AG09319 (cell line): ENCODE data around the gene MMP23B.

Experiments
- DNase-seq: peaks from one replicate; pipeline ENCODE4 v3.0.0-alpha.2; 2010; ENCODE audit warnings: low read depth; ENCODE audit errors: extremely low read depth
- TF ChIP-seq, protein P1 (sequence below): IDR thresholded peaks from 2 replicates; pipeline ENCODE4 v1.5.1; 2011; ENCODE audit warnings: low read depth, mild to moderate bottlenecking, inconsistent platforms, low read length, moderate library complexity

MMP23B gene

DNA sequence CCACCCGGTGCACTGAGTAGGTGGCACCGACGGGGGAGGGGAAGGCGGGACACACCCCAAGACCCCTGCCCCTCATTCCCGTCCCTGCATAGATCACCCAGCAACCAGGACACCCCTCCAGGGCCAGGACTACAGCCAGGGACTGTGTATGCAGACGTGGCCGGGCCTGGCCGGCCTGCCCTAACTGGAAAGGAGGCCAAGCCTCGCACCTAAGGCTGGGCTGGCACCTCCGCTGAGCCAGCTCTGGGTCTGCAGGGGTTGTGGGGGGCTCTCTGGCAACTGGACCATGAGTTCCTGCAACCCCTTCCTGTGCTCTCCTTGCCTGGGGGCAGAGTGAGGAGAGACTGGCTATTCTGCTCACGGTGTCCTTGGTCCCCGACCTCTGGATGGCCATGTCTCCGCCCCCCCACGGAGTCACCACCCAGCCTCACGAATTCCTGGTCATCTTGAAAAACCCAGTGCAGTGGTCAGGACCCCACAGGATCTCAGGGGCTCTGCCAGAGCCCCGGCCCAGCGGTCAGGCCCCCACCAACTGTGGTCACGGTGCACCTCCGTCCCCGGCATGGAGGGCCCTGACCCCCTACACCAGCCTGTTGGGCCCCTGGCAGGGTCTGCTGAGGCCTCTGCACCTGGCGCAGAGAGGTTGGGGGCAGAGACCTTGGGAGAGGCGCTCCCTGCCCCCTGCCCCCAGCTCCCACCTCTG lies 31.0 kb upstream of the MMP23B start:
- TF ChIP-seq, protein P1, sequence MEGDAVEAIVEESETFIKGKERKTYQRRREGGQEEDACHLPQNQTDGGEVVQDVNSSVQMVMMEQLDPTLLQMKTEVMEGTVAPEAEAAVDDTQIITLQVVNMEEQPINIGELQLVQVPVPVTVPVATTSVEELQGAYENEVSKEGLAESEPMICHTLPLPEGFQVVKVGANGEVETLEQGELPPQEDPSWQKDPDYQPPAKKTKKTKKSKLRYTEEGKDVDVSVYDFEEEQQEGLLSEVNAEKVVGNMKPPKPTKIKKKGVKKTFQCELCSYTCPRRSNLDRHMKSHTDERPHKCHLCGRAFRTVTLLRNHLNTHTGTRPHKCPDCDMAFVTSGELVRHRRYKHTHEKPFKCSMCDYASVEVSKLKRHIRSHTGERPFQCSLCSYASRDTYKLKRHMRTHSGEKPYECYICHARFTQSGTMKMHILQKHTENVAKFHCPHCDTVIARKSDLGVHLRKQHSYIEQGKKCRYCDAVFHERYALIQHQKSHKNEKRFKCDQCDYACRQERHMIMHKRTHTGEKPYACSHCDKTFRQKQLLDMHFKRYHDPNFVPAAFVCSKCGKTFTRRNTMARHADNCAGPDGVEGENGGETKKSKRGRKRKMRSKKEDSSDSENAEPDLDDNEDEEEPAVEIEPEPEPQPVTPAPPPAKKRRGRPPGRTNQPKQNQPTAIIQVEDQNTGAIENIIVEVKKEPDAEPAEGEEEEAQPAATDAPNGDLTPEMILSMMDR, result no peak
- DNase-seq, result no peak

DNA sequence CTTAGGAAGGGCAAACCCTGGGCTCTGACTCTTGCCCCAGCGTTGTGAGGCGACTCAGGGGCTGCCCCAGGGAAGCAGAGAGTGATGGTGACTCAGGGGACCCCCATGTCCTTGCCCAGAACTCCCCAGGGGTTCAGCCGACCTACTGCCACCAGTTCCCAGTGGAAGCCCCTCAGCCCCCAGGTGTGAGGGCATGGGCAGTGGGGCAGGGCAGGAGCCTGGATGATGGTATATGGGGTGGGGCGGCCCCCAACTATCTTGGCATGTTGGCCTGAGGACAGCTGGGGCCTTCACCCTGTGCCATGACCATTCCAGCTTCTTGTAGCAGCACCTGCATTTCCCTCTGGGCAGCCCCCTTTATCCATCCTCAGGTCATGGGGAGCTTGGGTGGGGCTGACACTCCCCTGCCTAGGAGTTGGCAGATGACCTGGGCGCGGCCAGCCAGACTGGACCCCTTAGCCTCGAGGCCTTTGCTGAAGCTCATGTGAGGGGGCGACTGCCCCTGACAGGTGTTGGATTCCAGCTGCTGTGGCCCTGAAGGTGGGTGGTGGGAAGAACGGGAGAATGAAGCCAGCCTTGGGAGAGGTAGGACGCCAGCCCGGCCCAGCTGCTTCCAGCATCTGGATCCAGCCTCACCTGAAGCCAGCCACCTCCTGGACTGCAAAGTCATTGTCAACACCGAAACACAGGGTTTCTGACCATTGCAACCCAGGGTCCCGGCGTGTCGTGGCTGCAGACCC lies 30.2 kb upstream of the MMP23B start:
- TF ChIP-seq, protein P1, result no peak
- DNase-seq, result no peak

DNA sequence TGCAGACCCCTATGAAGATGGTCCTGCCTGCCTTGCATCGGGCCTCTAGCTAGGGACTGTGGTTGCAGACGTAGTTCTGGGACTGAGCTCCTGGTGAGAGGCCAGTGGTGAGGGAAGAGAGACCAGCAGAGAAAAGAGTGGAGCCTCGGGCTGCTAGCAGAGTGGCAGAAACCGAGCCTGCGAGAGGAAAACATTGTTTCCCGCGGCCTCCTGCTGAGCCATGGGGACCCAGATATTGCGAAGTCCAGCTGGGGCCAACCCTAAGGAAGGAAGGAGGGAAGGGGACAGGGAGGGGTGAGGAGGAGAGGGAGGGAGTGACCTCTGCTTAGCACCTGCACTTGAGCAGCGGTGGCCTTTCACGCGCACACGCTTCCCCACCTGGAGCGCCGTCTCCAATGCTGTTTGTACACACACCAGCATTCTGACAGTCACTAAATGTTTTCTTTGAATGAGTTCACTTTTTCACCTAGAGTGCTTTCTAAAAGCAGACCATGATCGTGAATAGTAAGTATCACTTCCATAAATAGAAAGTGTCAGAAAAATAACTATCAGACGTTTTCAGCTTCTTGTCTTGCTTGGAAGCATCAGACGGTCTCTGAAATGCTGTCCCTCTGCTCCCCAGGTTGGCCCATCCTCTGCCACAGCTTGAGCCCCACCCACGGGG lies 29.5 kb upstream of the MMP23B start:
- TF ChIP-seq, protein P1, result no peak
- DNase-seq, result no peak

DNA sequence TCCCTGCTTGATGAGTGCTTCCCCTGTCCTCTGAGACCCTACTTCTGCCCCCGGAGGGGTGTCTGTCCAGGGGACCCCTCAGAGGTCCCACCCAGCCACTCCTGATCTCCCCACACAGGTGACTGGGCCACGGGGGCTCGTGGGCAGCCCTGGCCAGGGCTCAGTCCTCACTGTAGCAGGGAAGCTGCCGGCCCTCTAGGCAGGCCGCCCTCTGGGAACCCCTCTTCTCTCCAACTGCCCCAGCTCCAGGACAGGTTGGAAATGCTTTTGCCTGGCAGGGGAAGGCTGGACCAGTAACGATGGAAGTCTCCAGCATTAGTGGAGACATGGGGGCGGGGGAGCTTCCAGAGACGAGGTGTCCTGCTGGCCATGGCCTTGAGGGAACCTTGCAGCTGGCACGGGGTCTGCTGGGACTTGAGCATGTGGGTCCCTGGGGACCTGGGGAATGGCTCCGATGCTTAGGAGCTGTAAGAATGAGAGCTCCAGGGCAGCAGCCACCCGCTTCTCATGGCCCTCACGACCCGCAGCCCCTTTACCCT lies 28.9 kb upstream of the MMP23B start:
- no peak for DNase-seq

DNA sequence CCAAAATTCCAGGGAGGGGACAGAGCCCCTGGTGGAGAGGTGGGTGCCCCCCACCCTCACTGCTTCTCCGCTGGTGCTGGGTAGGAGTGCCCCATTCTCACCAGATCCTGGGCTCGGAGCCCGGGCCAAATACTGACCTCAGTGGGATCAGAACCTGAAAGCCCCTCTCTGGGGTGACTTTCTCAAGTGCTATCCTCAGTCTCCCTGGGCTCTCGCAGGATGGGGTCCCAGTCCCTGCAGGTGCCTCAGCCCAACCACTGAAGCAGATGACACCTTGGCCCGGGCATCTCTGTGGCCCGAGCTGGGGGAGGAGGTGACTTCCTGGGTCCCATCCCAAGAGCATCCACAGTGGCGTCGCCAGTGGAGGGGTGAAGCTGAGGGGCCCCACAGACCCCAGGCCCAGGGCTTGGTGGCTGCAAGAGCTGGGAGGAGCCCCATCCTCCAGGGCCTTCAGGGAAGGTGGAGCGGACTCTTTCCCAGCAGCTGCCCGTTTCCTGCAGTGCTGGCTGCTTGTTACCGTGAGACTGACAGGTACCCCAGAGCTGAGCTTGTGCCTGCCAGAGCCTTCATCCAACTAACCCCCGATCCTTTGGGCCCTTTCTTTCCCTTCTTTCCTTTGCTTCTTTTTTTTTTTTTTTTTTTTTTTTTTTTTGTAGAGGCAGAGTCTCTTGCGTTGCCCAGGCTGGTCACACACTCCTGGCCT lies 28.2 kb upstream of the MMP23B start:
- TF ChIP-seq, protein P1, result no peak
- DNase-seq, result no peak

More for the DNA sequence above, 28.9 kb upstream of the MMP23B start:
- TF ChIP-seq, protein P1, result no peak

DNA sequence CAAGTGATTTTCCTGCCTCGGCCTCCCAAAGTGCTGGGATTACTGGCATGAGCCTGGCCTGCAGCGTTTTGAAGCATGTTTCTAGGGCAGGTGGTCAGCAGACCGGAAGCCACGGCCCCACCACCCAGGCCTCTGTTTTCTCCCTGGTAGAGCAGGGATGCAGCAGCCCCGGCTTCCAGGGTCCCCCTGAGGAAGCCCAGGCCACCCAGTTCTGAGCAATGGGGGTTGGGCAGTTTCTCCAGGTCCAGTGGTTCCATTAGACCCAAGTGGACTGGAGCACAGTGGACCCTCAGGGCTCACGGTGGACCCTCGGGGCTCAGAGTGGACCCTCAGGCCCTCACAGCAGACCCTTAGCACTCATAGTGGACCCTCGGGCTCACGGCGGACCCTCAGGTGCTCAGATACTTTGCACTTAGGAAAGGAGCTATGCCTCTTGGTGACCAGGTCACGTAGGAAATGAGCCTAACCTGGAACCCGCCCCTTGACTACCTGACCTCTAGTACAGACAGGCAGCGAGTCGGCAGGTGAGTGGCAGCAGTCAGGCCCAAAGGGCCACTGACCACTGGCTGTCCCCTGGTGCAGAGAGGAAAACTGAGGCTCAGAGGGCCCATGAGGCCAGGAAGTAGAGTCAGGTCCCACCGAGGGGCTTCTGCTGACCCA lies 27.5 kb upstream of the MMP23B start:
- TF ChIP-seq, protein P1, result no peak
- no peak for DNase-seq
